Endothelial cell of umbilical vein (primary cell): Measurements from ENCODE around the gene SGK1. TPM values are rescaled to one million over a fixed set of nuclear protein-coding genes. Genes with fewer than 3 reads are reported as not detected.

Source experiments
- BruUV-seq: library from RNA; stranded (reverse); fragments of 400-500 nt; replicated peaks from 2 replicates; lab custom pipeline; 2021; lab: Mats Ljungman, UMichigan
- CTCF ChIA-PET: fragments of 300-600, 350-600 bp; sonication (Branson Sonifier 250); formaldehyde crosslinking; loops from one replicate; lab custom pipeline; 2021; ENCODE audit warnings: antibody characterized with exemption, inconsistent platforms; lab: Charles Lee
- POLR2A ChIA-PET: fragments of 300-600, 350-600 bp; sonication (Branson Sonifier 250); formaldehyde crosslinking; loops from one replicate; lab custom pipeline; 2021; ENCODE audit warnings: antibody characterized with exemption, inconsistent platforms; lab: Charles Lee
- DNase-seq: peaks from one replicate; pipeline ENCODE4 v3.0.0-alpha.2; 2011; ENCODE audit warnings: low read depth, low spot score
- FAIRE-seq: peaks from 2 replicates; lab custom pipeline; 2011; peaks lifted over from hg19 to GRCh38; lab: Jason Lieb, UNC
- H2AFZ ChIP-seq: 2 replicates; pipeline ENCODE4 v1.6.0; 2012; ENCODE audit warnings: low read depth, low read length, control low read depth, inconsistent platforms
- H3K27ac ChIP-seq: 2 replicates; pipeline ENCODE4 v1.5.1; 2011; ENCODE audit warnings: low read depth, mild to moderate bottlenecking, control low read depth, low read length, moderate library complexity; ENCODE audit not compliant: insufficient read depth
- H3K27me3 ChIP-seq, 2 experiments: 2 replicates each; pipeline versions ENCODE4 v1.6.0 to v1.6.1; 2011; ENCODE audit warnings: low read length in 2 of 2, mixed read lengths in 1 of 2; ENCODE audit not compliant: control insufficient read depth in 2 of 2, insufficient read depth in 2 of 2
- H3K36me3 ChIP-seq, 2 experiments: 2 replicates in 1 of 2; 3 replicates in 1 of 2; pipeline ENCODE4 v1.5.1; 2011; ENCODE audit warnings: low read length in 2 of 2, mild to moderate bottlenecking in 1 of 2, moderate library complexity in 1 of 2; ENCODE audit not compliant: control insufficient read depth in 2 of 2, insufficient read depth in 2 of 2; ENCODE audit errors: extremely low read depth in 1 of 2
- H3K4me1 ChIP-seq: 3 replicates; pipeline ENCODE4 v1.5.1; 2011; ENCODE audit warnings: mild to moderate bottlenecking, low read length; ENCODE audit not compliant: control insufficient read depth, insufficient read depth; ENCODE audit errors: extremely low read depth
- H3K4me2 ChIP-seq: 2 replicates; pipeline ENCODE4 v1.6.1; 2011; ENCODE audit warnings: low read length, control low read depth, mixed read lengths; ENCODE audit not compliant: insufficient read depth
- H3K4me3 ChIP-seq, 3 experiments: fragments of 200-600 bp in 1 of 3; sonication (generic), shearing (Covaris generic) in 1 of 3; replicated peaks in 1 of 3; 2 replicates each; pipeline ENCODE4 v1.5.1; 2011 to 2016; ENCODE audit warnings: control low read depth in 3 of 3, low read length in 3 of 3, mild to moderate bottlenecking in 2 of 3, inconsistent platforms in 1 of 3, low read depth in 1 of 3, moderate library complexity in 1 of 3; ENCODE audit not compliant: insufficient read depth in 1 of 3
- H3K79me2 ChIP-seq: 2 replicates; pipeline ENCODE4 v1.6.0; 2012; ENCODE audit warnings: low read length, inconsistent platforms; ENCODE audit not compliant: control insufficient read depth, insufficient read depth
- H3K9ac ChIP-seq: replicated peaks from 2 replicates; pipeline ENCODE3; 2011; ENCODE audit warnings: low read length, control low read depth; ENCODE audit not compliant: insufficient read depth; ENCODE audit errors: extremely low read depth
- H3K9me1 ChIP-seq: replicated peaks from 3 replicates; pipeline ENCODE4 v1.6.0; 2011; ENCODE audit warnings: mild to moderate bottlenecking, low read length; ENCODE audit not compliant: control insufficient read depth, insufficient read depth; ENCODE audit errors: extremely low read depth
- H3K9me3 ChIP-seq: replicated peaks from 2 replicates; pipeline ENCODE4 v1.5.1; 2012; ENCODE audit warnings: low read length, inconsistent platforms; ENCODE audit not compliant: control insufficient read depth, insufficient read depth
- H4K20me1 ChIP-seq: replicated peaks from 2 replicates; pipeline ENCODE3; 2011; ENCODE audit warnings: mild to moderate bottlenecking, low read length; ENCODE audit not compliant: control insufficient read depth, insufficient read depth; ENCODE audit errors: extremely low read depth
- CTCF ChIP-seq, 2 donors: IDR thresholded peaks; 1 replicate in 1 of 2; 2 replicates in 1 of 2; pipeline ENCODE4 v1.5.1; 2011; ENCODE audit warnings: low read length in 2 of 2, mild to moderate bottlenecking in 2 of 2, moderate library complexity in 2 of 2, control low read depth in 1 of 2, inconsistent platforms in 1 of 2, low read depth in 1 of 2; ENCODE audit not compliant: insufficient read depth in 1 of 2; ENCODE audit errors: extremely low read depth in 1 of 2
- EZH2 ChIP-seq: IDR thresholded peaks from 2 replicates; pipeline ENCODE4 v1.6.1; 2012; ENCODE audit warnings: borderline replicate concordance, low read depth, mild to moderate bottlenecking, moderate library complexity, low read length, inconsistent platforms; ENCODE audit not compliant: severe bottlenecking
- FOS ChIP-seq: IDR thresholded peaks from 2 replicates; pipeline ENCODE4 v1.6.1; 2011; ENCODE audit warnings: mild to moderate bottlenecking, low read length, moderate library complexity, borderline replicate concordance; ENCODE audit not compliant: insufficient read depth
- GATA2 ChIP-seq: IDR thresholded peaks from 2 replicates; pipeline ENCODE4 v1.7.0; 2011; ENCODE audit warnings: low read depth, mild to moderate bottlenecking, moderate library complexity, mixed read lengths, low read length; ENCODE audit not compliant: insufficient read length, insufficient read depth
- JUN ChIP-seq: IDR thresholded peaks from 2 replicates; pipeline ENCODE4 v1.6.1; 2011; ENCODE audit warnings: borderline replicate concordance, low read depth; ENCODE audit not compliant: insufficient read length, insufficient read depth
- MAX ChIP-seq: IDR thresholded peaks from 2 replicates; pipeline ENCODE4 v1.6.1; 2011; ENCODE audit not compliant: insufficient read depth, insufficient read length
- MYC ChIP-seq: IDR thresholded peaks from one replicate; pipeline ENCODE4 v1.6.1; 2011; ENCODE audit warnings: mild to moderate bottlenecking, low read depth, low read length
- POLR2A ChIP-seq: IDR thresholded peaks from 2 replicates; pipeline ENCODE4 v1.6.1; 2012; ENCODE audit warnings: low read depth, mild to moderate bottlenecking, control low read depth, low read length
- POLR2AphosphoS5 ChIP-seq: IDR thresholded peaks from 2 replicates; pipeline ENCODE4 v1.6.1; 2012; ENCODE audit warnings: low read depth, mild to moderate bottlenecking, control low read depth, low read length, moderate library complexity; ENCODE audit not compliant: insufficient read depth
- dilution Hi-C: fragments of 300-500 bp; cut with MboI; formaldehyde crosslinking; loops from one replicate; pipeline ENCODE4 v1.15.0; 2019; ENCODE audit warnings: low sequenced_read_pairs; ENCODE audit not compliant: extremely low pct_ligation_motif_present
- intact Hi-C: fragments of 100-400 bp; cut with micrococcal nuclease; formaldehyde crosslinking; loops from one replicate; pipeline ENCODE4 v1.10.0; 2022
- polyA plus RNA-seq, 4 experiments: library from polyadenylated mRNA; depleted of rRNA in 3 of 4; stranded (reverse) in 3 of 4; unstranded in 1 of 4; fragments of >200 nt; gene quantifications; 2 replicates each; pipeline versions ENCODE4 v1.2.1 to v1.2.3, GENCODE V29; 2011 to 2012; ENCODE audit warnings: missing spikeins in 1 of 4
- total RNA-seq: library from RNA; stranded (reverse); gene quantifications from 2 replicates; pipeline ENCODE4 v1.2.3, GENCODE V29; 2021

The SGK1 gene
- total and polyA plus RNA-seq, 2 donors (not counting 3 experiments of a cell fraction or from before 2014, with no cell fraction given) = 121 to 128 TPM

GRCh38 chr6:134308800-134309199, 9.1 kb downstream of the SGK1 start:
- CTCF ChIA-PET = interaction anchor here (0.8 to 1.2 kb wide), 2 partner anchors 9 to 39 kb away, joined by 3 read pairs; partner anchors contain the start of gene SGK1

More at GRCh38 chr6:134308800-134309199, 9.1 kb downstream of the SGK1 start:
- POLR2A ChIA-PET = no interaction called here
- Histone ChIP-seq H3K4me1 (no peaks in the 10 kb centered on the region), H3K4me3 (no peak overlapping the region), H3K27me3 (no peaks in the 10 kb centered on the region), H3K27ac (no peak overlapping the region), H3K9me3 (no peaks in the 10 kb centered on the region), H3K36me3 (no peaks in the 10 kb centered on the region), H3K79me2 (no peaks in the 10 kb centered on the region), H3K9ac (no peak overlapping the region), H4K20me1 (no peaks in the 10 kb centered on the region), H3K4me2 (no peak overlapping the region), H2AFZ (no peak overlapping the region), H3K9me1 (no peaks in the 10 kb centered on the region)
- dilution Hi-C loops = no loop called here
- intact Hi-C loops = no loop called here
- DNase-seq (no peak), FAIRE-seq (no peak)
- TF ChIP-seq POLR2A (no peak), MAX (no peak), FOS (no peak), EZH2 (no peak), POLR2AphosphoS5 (no peak), MYC (no peak), GATA2 (no peak), JUN (no peak), CTCF (IDR thresholded peaks at IDR 0.05; ENCODE audit: extremely low read depth in 1 of 2, insufficient read depth in 1 of 2, low read depth in 1 of 2, low read length in 2 of 2) (no peak)
- BruUV-seq = no TSS peak
